Amygdala (tissue), 56 donors: ENCODE data around the gene PRR12.

Experiments
- DNase-seq, 56 donors: peaks; one replicate each; lab custom pipeline; 2025; lab: John Stamatoyannopoulos, UW

The PRR12 gene

GRCh38 chr19:49590971-49591730 is at the start of gene PRR12:
Gene PRR12, plus strand, starts transcription at chr19:49591182. Its CDS starts 473 bp downstream, at chr19:49591655.
- peak in 48 of 56 donors; percentile 29 to 92 (median 68) for DNase-seq

GRCh38 chr19:49541914-49542313 is 49.1 kb upstream of the PRR12 start:
- DNase-seq: no peak

GRCh38 chr19:49542446-49542845 is 48.5 kb upstream of the PRR12 start:
- DNase-seq: no peak

GRCh38 chr19:49543032-49543431 is 48.0 kb upstream of the PRR12 start:
- no peak for DNase-seq

GRCh38 chr19:49544154-49544553 is 46.8 kb upstream of the PRR12 start:
- no peak for DNase-seq

- peak in 46 of 56 donors; percentile 4 to 83 (median 40) for DNase-seq
Observed at GRCh38 chr19:49546825-49547565, 44.0 kb upstream of the PRR12 start.

GRCh38 chr19:49549045-49549444 is 41.9 kb upstream of the PRR12 start:
- no peak for DNase-seq

GRCh38 chr19:49551531-49551930 is 39.5 kb upstream of the PRR12 start:
- no peak for DNase-seq

GRCh38 chr19:49552749-49553148 is 38.2 kb upstream of the PRR12 start:
- peak in 2 of 56 donors; percentile 5 to 30 for DNase-seq

GRCh38 chr19:49553451-49554271 is 37.3 kb upstream of the PRR12 start:
- DNase-seq: no peak

- peak in 1 of 56 donors; percentile 5 for DNase-seq
Observed at GRCh38 chr19:49554701-49555181, 36.2 kb upstream of the PRR12 start.

- peak in 9 of 56 donors; percentile 2 to 52 (median 16) for DNase-seq
Observed at GRCh38 chr19:49555600-49556411, 35.2 kb upstream of the PRR12 start.

GRCh38 chr19:49556412-49557398 is 34.3 kb upstream of the PRR12 start:
- DNase-seq: no peak

- no peak for DNase-seq
Observed at GRCh38 chr19:49557641-49558325, 33.2 kb upstream of the PRR12 start.

GRCh38 chr19:49558591-49558990 is 32.4 kb upstream of the PRR12 start:
- no peak for DNase-seq

GRCh38 chr19:49559443-49559842 is 31.5 kb upstream of the PRR12 start:
- no peak for DNase-seq

GRCh38 chr19:49559928-49560327 is 31.1 kb upstream of the PRR12 start:
- no peak for DNase-seq

- peak in 34 of 56 donors; percentile 5 to 73 (median 35) for DNase-seq
Observed at GRCh38 chr19:49560358-49560900, 30.6 kb upstream of the PRR12 start.
